ENCODE data around the gene NEK2.

NEK2 gene

DNA sequence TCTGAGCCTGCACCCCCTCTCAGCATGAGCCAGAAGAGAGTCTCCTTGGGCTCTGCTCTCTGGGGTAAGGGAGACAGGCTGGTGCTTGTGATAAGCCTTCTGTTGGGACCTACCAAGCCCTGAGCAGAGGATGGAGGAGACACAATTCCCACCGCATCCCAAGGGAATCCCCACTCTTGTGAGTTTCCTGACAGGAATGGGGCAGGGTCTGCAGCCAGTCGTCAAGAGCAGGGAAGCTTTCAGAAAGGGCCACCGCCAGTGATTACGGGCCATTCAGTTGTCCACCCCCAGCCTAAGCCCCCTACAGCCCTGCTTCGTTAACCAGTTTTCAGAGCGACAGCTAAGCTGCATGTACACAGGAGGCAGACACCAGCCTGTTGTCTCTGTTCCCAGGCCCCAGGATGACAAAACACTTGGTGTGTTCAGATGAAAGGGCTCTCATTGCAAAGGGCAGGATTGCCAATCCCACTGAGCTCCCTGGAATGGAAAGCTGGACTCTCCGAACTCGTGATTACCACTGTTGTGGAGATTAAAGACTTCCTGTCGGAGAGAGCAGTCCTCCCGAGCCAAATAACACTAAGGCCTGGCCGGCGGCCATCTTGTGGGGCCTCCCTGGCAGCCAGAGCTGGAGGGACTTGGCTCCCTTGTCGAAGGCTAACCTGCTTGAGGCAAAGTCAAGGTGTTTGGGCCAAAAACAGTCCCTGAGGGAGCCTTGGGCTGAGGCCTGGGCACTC is 59.0 kb downstream of the NEK2 start:
- TF ChIP-seq GATA2 (IDR thresholded peaks at IDR 0.05; ENCODE audit: low read depth, low read length): no peak
- TF ChIP-seq GATA3 (IDR thresholded peaks at IDR 0.05; ENCODE audit: low read depth, low read length): no peak

GRCh38 chr1:211614615-211615014 is 60.8 kb downstream of the NEK2 start:
- TF ChIP-seq GATA3 (IDR thresholded peaks at IDR 0.05; ENCODE audit: low read depth, low read length): no peak
- TF ChIP-seq GATA2 (IDR thresholded peaks at IDR 0.05; ENCODE audit: low read depth, low read length): no peak

GRCh38 chr1:211613951-211614350 is 61.5 kb downstream of the NEK2 start:
- TF ChIP-seq GATA2 (IDR thresholded peaks at IDR 0.05; ENCODE audit: low read depth, low read length): no peak
- TF ChIP-seq GATA3 (IDR thresholded peaks at IDR 0.05; ENCODE audit: low read depth, low read length): no peak

- TF ChIP-seq GATA2 (IDR thresholded peaks at IDR 0.05; ENCODE audit: low read depth, low read length): no peak
- no peak for TF ChIP-seq GATA3 (IDR thresholded peaks at IDR 0.05; ENCODE audit: low read depth, low read length)
Measured at GRCh38 chr1:211613108-211613947, 62.1 kb downstream of the NEK2 start.

DNA sequence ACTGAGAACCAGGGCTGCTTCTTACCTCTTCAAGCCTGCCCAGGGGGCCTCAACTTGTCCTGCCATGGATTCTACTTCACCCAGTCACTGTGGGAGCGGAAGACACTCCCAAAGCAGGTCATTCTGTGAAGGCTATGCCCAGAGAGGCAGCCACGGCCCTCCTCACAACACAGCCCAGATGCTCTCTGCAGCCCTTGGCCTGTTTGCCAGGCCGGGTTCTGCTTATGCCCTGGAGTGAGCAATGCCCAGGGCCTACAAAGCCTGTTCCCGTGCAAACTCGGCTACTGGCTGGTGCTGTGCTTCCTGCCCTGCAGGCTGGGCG is 62.7 kb downstream of the NEK2 start:
- TF ChIP-seq GATA2 (IDR thresholded peaks at IDR 0.05; ENCODE audit: low read depth, low read length): no peak
- no peak for TF ChIP-seq GATA3 (IDR thresholded peaks at IDR 0.05; ENCODE audit: low read depth, low read length)
